HL-60 (cell line): ENCODE results near the gene POLD2.

ENCODE experiments used
- DNase-seq, 2 experiments: peaks; one replicate each; pipeline ENCODE4 v3.0.0-alpha.2; 2010 to 2020; ENCODE audit warnings: low read depth in 1 of 2, low spot score in 1 of 2
- H3K27ac ChIP-seq: fragments of 250-450 bp; sonication (Bioruptor Pico); replicated peaks from 2 replicates; pipeline ENCODE4 v1.5.1; 2020; ENCODE audit warnings: mild to moderate bottlenecking, moderate library complexity
- H3K27me3 ChIP-seq: fragments of 250-450 bp; sonication (Bioruptor Pico); 2 replicates; pipeline ENCODE4 v1.5.1; 2021; ENCODE audit warnings: mild to moderate bottlenecking, moderate library complexity; ENCODE audit not compliant: insufficient read depth, poor library complexity, severe bottlenecking
- H3K4me3 ChIP-seq: replicated peaks from 2 replicates; pipeline ENCODE4 v1.5.1; 2011; ENCODE audit warnings: mild to moderate bottlenecking, control low read depth, low read length; ENCODE audit not compliant: insufficient read depth
- CTCF ChIP-seq: IDR thresholded peaks from one replicate; pipeline ENCODE4 v1.5.1; 2011; ENCODE audit warnings: low read length, control low read depth, inconsistent platforms; ENCODE audit not compliant: insufficient read depth
- GABPA ChIP-seq: IDR thresholded peaks from 2 replicates; pipeline ENCODE4 v1.6.1; 2012; ENCODE audit warnings: low read depth
- POLR2AphosphoS5 ChIP-seq: IDR thresholded peaks from 2 replicates; pipeline ENCODE4 v1.6.1; 2012; ENCODE audit warnings: low read depth
- REST ChIP-seq: IDR thresholded peaks from 2 replicates; pipeline ENCODE4 v1.6.1; 2012; ENCODE audit warnings: low read depth; ENCODE audit not compliant: insufficient replicate concordance
- SPI1 ChIP-seq: IDR thresholded peaks from 2 replicates; pipeline ENCODE4 v1.6.1; 2012; ENCODE audit warnings: low read depth, mild to moderate bottlenecking, borderline replicate concordance

Gene POLD2

GRCh38 chr7:44158873-44159631, 35.7 kb upstream of the POLD2 start:
- TF ChIP-seq CTCF (no peak), POLR2AphosphoS5 (no peak), REST (no peak), SPI1 (no peak), GABPA (no peak)
- Histone ChIP-seq H3K4me3 (no peak overlapping the region), H3K27me3 (no peaks in the 10 kb centered on the region), H3K27ac (no peak overlapping the region)
- DNase-seq = no peak

GRCh38 chr7:44158096-44158872, 34.9 kb upstream of the POLD2 start:
- no peaks in the 10 kb centered on the region for H3K27me3 ChIP-seq
- DNase-seq = no peak
- H3K4me3 ChIP-seq = no peak overlapping the region
- TF ChIP-seq CTCF (no peak), GABPA (no peak), REST (no peak)
- no peak overlapping the region for H3K27ac ChIP-seq

- Histone ChIP-seq H3K4me3 (no peak overlapping the region), H3K27ac (no peak overlapping the region), H3K27me3 (no peaks in the 10 kb centered on the region)
- no peak for DNase-seq
- no peak for TF ChIP-seq POLR2AphosphoS5
- TF ChIP-seq SPI1 = no peak
- no peak for TF ChIP-seq CTCF
- no peak for TF ChIP-seq REST
- TF ChIP-seq GABPA = no peak
Observed at GRCh38 chr7:44157116-44158080, 34.0 kb upstream of the POLD2 start.
